Subcutaneous adipose tissue (tissue), 4 donors: ENCODE data around the gene IRF2BP1. TPM values are rescaled to one million over a fixed set of nuclear protein-coding genes. Genes with fewer than 3 reads are reported as not detected.

Source experiments
- CTCF ChIP-seq: fragments of 450-650 bp; IDR thresholded peaks from one replicate; pipeline ENCODE4 v1.5.1; 2016; ENCODE audit warnings: low read depth, mild to moderate bottlenecking, control low read depth, antibody characterized with exemption, moderate library complexity
- total RNA-seq, 4 donors: library from RNA; depleted of rRNA; stranded (reverse); fragments of >200 nt; gene quantifications; one replicate each; pipeline ENCODE4 v1.1.0, GENCODE V29; 2016

The IRF2BP1 gene
- total RNA-seq, 4 donors from 2014 or later: 2.9 to 24.5 (median 10.9) TPM

- no peak for TF ChIP-seq CTCF
Measured at GRCh38 chr19:45883586-45883880, 2.4 kb downstream of the IRF2BP1 start.

- no peak for TF ChIP-seq CTCF
Measured at GRCh38 chr19:45882652-45883585, 3.0 kb downstream of the IRF2BP1 start.

GRCh38 chr19:45881909-45882528, 3.9 kb downstream of the IRF2BP1 start:
- no peak for TF ChIP-seq CTCF

GRCh38 chr19:45881082-45881908, 4.6 kb downstream of the IRF2BP1 start:
- no peak for TF ChIP-seq CTCF

- TF ChIP-seq CTCF: no peak
Measured at GRCh38 chr19:45879971-45880370, 6.0 kb downstream of the IRF2BP1 start.

GRCh38 chr19:45879055-45879454, 6.9 kb downstream of the IRF2BP1 start:
- TF ChIP-seq CTCF: no peak
